Gastrocnemius medialis (tissue), 4 donors: ENCODE measurements around the gene ALKBH7. TPM values are rescaled to one million over a fixed set of nuclear protein-coding genes. Genes with fewer than 3 reads are reported as not detected.

Source experiments
- ATAC-seq, 2 donors: fragments of 150-250 bp; one replicate each; pipeline ENCODE4 v1.9.1; 2016
- DNase-seq, 2 donors: peaks; one replicate each; pipeline ENCODE4 v3.0.0-alpha.2; 2019
- H3K27ac ChIP-seq, 4 donors: fragments of 200-600 bp; sonication (generic); 1 replicate in 1 of 4; 2 replicates in 3 of 4; pipeline ENCODE4 v1.5.1; 2016 to 2018; ENCODE audit warnings: mild to moderate bottlenecking in 2 of 4, moderate library complexity in 1 of 4
- H3K27me3 ChIP-seq, 3 donors: fragments of 200-600 bp; sonication (generic) in 2 of 3; 1 replicate in 1 of 3; 2 replicates in 2 of 3; pipeline versions ENCODE4 v1.5.1 to v1.6.0; 2016 to 2019; ENCODE audit warnings: mild to moderate bottlenecking in 1 of 3, moderate library complexity in 1 of 3
- H3K36me3 ChIP-seq, 2 donors: fragments of 200-600 bp; sonication (generic) in 1 of 2; one replicate each; pipeline ENCODE4 v1.5.1; 2017 to 2018
- H3K4me1 ChIP-seq, 2 donors: fragments of 200-600 bp; sonication (generic) in 1 of 2; one replicate each; pipeline ENCODE4 v1.5.1; 2016 to 2017; ENCODE audit warnings: mild to moderate bottlenecking in 2 of 2
- H3K4me3 ChIP-seq, 4 donors: fragments of 200-600 bp; sonication (generic) in 3 of 4; 1 replicate in 1 of 4; 2 replicates in 3 of 4; pipeline ENCODE4 v1.5.1; 2016 to 2019; ENCODE audit warnings: mild to moderate bottlenecking in 2 of 4
- H3K9me3 ChIP-seq, 3 donors: fragments of 200-600 bp; sonication (generic) in 2 of 3; 1 replicate in 1 of 3; 2 replicates in 2 of 3; pipeline ENCODE4 v1.5.1; 2016 to 2019
- CTCF ChIP-seq, 5 experiments: fragments of 450-650 bp in 3 of 5; fragments of 200-600 bp in 2 of 5; sonication (generic) in 2 of 5; IDR thresholded peaks in 4 of 5; conservative IDR thresholded peaks in 1 of 5; 1 replicate in 4 of 5; 2 replicates in 1 of 5; pipeline ENCODE4 v1.5.1; 2016 to 2019; ENCODE audit warnings: antibody characterized with exemption in 5 of 5, mild to moderate bottlenecking in 3 of 5, moderate library complexity in 3 of 5
- POLR2A ChIP-seq, 2 donors: fragments of 450-650 bp; IDR thresholded peaks; one replicate each; pipeline ENCODE4 v1.6.1; 2017; ENCODE audit warnings: antibody characterized with exemption in 2 of 2, mild to moderate bottlenecking in 2 of 2, moderate library complexity in 2 of 2
- in situ Hi-C, 4 donors: fragments of 200-750 bp; cut with MboI; loops; one replicate each; pipeline versions ENCODE4 v1.15.0 to v1.8.0; 2017; ENCODE audit warnings: low sequenced_read_pairs in 4 of 4
- intact Hi-C: fragments of 100-400 bp; cut with DNase I; formaldehyde crosslinking; loops from one replicate; pipeline ENCODE4 v1.15.1; 2023; ENCODE audit warnings: low total_unique reads
- total RNA-seq, 4 donors: library from RNA; depleted of rRNA; stranded (reverse); fragments of >200 nt; gene quantifications; one replicate each; pipeline versions ENCODE4 v1.1.0 to v1.2.3, GENCODE V29; 2016

Gene ALKBH7
- total RNA-seq, 4 donors from 2014 or later = 42.2 to 112 (median 90.4) TPM

- ATAC-seq (no peak), DNase-seq (no peak)
- H3K9me3 ChIP-seq = no peaks in the 10 kb centered on the region
- H3K27ac ChIP-seq = no peak overlapping the region
- H3K4me3 ChIP-seq = no peak overlapping the region
- H3K4me1 ChIP-seq = peaks cover 0 to 6% of the 10 kb centered on the region in 2 donors
- intact Hi-C loops (loop anchor here (10.0 kb wide), 1 partner anchor 753 kb away; the partner anchor contains the start of genes SAFB and SAFB2), in situ Hi-C loops (loop anchor here in 1 of 4 donors (25.0 kb wide), 1 partner anchor 359 kb away; the partner anchor contains the start of genes GPR108 and TRIP10)
- H3K36me3 ChIP-seq = peaks cover 0 to 38% of the 10 kb centered on the region in 2 donors
- TF ChIP-seq POLR2A (IDR thresholded peaks at IDR 0.05) (no peak), CTCF (IDR thresholded peaks at IDR 0.05 in 4 of 5, conservative IDR thresholded peaks at IDR 0.05 in 1 of 5) (no peak)
- H3K27me3 ChIP-seq = no peaks in the 10 kb centered on the region
These were observed 5.4 kb downstream of the ALKBH7 start for GRCh38 chr19:6378041-6378440.

- H3K4me3 ChIP-seq = no peak overlapping the region
- peaks cover 0 to 5% of the 10 kb centered on the region in 2 donors for H3K4me1 ChIP-seq
- intact Hi-C loops = loop anchor here (10.0 kb wide), 1 partner anchor 754 kb away; the partner anchor contains the start of genes SAFB and SAFB2
- DNase-seq (no peak), ATAC-seq (no peak)
- H3K27me3 ChIP-seq = no peaks in the 10 kb centered on the region
- in situ Hi-C loops = loop anchor here in 1 of 4 donors (25.0 kb wide), 1 partner anchor 359 kb away; the partner anchor contains the start of genes GPR108 and TRIP10
- TF ChIP-seq POLR2A (IDR thresholded peaks at IDR 0.05) (no peak), CTCF (IDR thresholded peaks at IDR 0.05 in 4 of 5, conservative IDR thresholded peaks at IDR 0.05 in 1 of 5) (no peak)
- H3K9me3 ChIP-seq = no peaks in the 10 kb centered on the region
- peaks cover 0 to 43% of the 10 kb centered on the region in 2 donors for H3K36me3 ChIP-seq
- no peak overlapping the region for H3K27ac ChIP-seq
These were observed 5.9 kb downstream of the ALKBH7 start for GRCh38 chr19:6378486-6378885.

- in situ Hi-C loops (loop anchor here in 1 of 4 donors (25.0 kb wide), 1 partner anchor 358 kb away; the partner anchor contains the start of genes GPR108 and TRIP10), intact Hi-C loops (loop anchor here (10.0 kb wide), 1 partner anchor 755 kb away; the partner anchor contains the start of genes SAFB and SAFB2)
- DNase-seq = no peak
- Histone ChIP-seq H3K27me3 (no peaks in the 10 kb centered on the region), H3K36me3 (peaks cover 0 to 43% of the 10 kb centered on the region in 2 donors), H3K27ac (no peak overlapping the region), H3K4me3 (no peak overlapping the region), H3K9me3 (no peaks in the 10 kb centered on the region), H3K4me1 (no peaks in the 10 kb centered on the region)
- TF ChIP-seq POLR2A (IDR thresholded peaks at IDR 0.05) (no peak), CTCF (IDR thresholded peaks at IDR 0.05 in 4 of 5, conservative IDR thresholded peaks at IDR 0.05 in 1 of 5) (no peak)
- no peak for ATAC-seq
These were observed 7.2 kb downstream of the ALKBH7 start for GRCh38 chr19:6379744-6380143.

- DNase-seq (no peak), ATAC-seq (no peak)
- in situ Hi-C loops = loop anchor here in 1 of 4 donors (25.0 kb wide), 1 partner anchor 356 kb away; the partner anchor contains the start of genes GPR108 and TRIP10
- intact Hi-C loops = no loop called here
- H3K4me1 ChIP-seq = no peaks in the 10 kb centered on the region
- H3K9me3 ChIP-seq = no peaks in the 10 kb centered on the region
- no peak overlapping the region for H3K4me3 ChIP-seq
- H3K27ac ChIP-seq = no peak overlapping the region
- H3K27me3 ChIP-seq = no peaks in the 10 kb centered on the region
- peaks cover 0 to 51% of the 10 kb centered on the region in 2 donors for H3K36me3 ChIP-seq
- TF ChIP-seq POLR2A (IDR thresholded peaks at IDR 0.05) (no peak), CTCF (IDR thresholded peaks at IDR 0.05 in 4 of 5, conservative IDR thresholded peaks at IDR 0.05 in 1 of 5) (no peak)
These were observed 8.6 kb downstream of the ALKBH7 start for GRCh38 chr19:6381030-6381750.
